NB4 (cell line): Measurements from ENCODE around the gene TAF9.

Source experiments
- CTCF ChIP-seq: IDR thresholded peaks from one replicate; pipeline ENCODE4 v1.5.1; 2012; ENCODE audit warnings: low read depth, low read length
- MYC ChIP-seq: IDR thresholded peaks from 2 replicates; pipeline ENCODE4 v1.6.1; 2011; ENCODE audit warnings: low read depth, low read length
- POLR2A ChIP-seq: IDR thresholded peaks from 2 replicates; pipeline ENCODE4 v1.6.1; 2011; ENCODE audit warnings: mild to moderate bottlenecking; ENCODE audit not compliant: insufficient read length; ENCODE audit errors: extremely low read depth

- TF ChIP-seq CTCF (no peak), POLR2A (no peak), MYC (no peak)
Measured at GRCh38 chr5:69364850-69365249, 4.5 kb downstream of the TAF9 start.
